Lower leg skin (tissue), 4 donors: ENCODE data around the gene FANK1. TPM values are rescaled to one million over a fixed set of nuclear protein-coding genes. Genes with fewer than 3 reads are reported as not detected.

Experiments
- DNase-seq, 2 donors: peaks; one replicate each; pipeline ENCODE4 v3.0.0-alpha.2; 2019; ENCODE audit warnings: low spot score in 2 of 2
- H3K4me3 ChIP-seq: fragments of 200-600 bp; sonication (generic); 2 replicates; pipeline ENCODE4 v1.5.1; 2017; ENCODE audit warnings: mild to moderate bottlenecking, low read depth; ENCODE audit not compliant: poor library complexity, severe bottlenecking
- POLR2A ChIP-seq, 2 donors: fragments of 450-650 bp; IDR thresholded peaks; one replicate each; pipeline ENCODE4 v1.6.1; 2016 to 2017; ENCODE audit warnings: antibody characterized with exemption in 2 of 2, mild to moderate bottlenecking in 1 of 2, moderate library complexity in 1 of 2
- WGBS, 2 donors: methylation state at CpG; one replicate each; pipeline ENCODE4 v1.1.5; 2018; 5-methylcytosine and 5-hydroxymethylcytosine counted together
- intact Hi-C: fragments of 100-400 bp; cut with DNase I; formaldehyde crosslinking; loops from one replicate; pipeline ENCODE4 v1.15.0; 2023; ENCODE audit warnings: low total_unique reads
- total RNA-seq, 4 donors: library from RNA; depleted of rRNA; stranded (reverse); fragments of >200 nt; gene quantifications; one replicate each; pipeline ENCODE4 v1.1.0, GENCODE V29; 2016
- TF ChIP-seq, protein P1 (sequence below), 3 donors: fragments of 450-650 bp; IDR thresholded peaks; one replicate each; pipeline ENCODE4 v1.5.1; 2016; ENCODE audit warnings: antibody characterized with exemption in 3 of 3, mild to moderate bottlenecking in 3 of 3, moderate library complexity in 2 of 3

Gene FANK1
- total RNA-seq, 4 donors from 2014 or later: 3.0 to 7.8 (median 4.3) TPM

DNA sequence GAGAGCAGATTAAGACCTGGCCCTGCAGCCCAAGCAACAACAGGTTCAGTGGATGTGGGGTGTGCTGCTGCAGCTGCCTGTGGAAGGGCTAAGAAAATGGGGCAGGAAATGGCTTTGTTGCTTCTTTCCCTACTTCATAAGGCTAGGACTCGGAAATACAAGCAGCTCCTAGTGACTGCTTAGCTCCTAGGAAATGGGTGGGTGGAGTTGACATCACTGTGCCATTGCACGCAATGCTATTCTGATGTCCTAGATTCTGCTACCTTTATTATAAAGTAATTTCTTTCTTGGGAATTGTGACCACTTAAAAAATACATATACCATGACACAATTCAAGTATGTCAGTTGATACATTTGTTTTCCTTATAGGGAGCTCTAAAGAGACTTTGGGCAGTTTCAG lies 155.8 kb downstream of the FANK1 start:
- WGBS, 2 donors: 88% methylated on average over 2 of the region's 2 CpGs
- no peak for TF ChIP-seq POLR2A (IDR thresholded peaks at IDR 0.05)
- TF ChIP-seq, protein P1, sequence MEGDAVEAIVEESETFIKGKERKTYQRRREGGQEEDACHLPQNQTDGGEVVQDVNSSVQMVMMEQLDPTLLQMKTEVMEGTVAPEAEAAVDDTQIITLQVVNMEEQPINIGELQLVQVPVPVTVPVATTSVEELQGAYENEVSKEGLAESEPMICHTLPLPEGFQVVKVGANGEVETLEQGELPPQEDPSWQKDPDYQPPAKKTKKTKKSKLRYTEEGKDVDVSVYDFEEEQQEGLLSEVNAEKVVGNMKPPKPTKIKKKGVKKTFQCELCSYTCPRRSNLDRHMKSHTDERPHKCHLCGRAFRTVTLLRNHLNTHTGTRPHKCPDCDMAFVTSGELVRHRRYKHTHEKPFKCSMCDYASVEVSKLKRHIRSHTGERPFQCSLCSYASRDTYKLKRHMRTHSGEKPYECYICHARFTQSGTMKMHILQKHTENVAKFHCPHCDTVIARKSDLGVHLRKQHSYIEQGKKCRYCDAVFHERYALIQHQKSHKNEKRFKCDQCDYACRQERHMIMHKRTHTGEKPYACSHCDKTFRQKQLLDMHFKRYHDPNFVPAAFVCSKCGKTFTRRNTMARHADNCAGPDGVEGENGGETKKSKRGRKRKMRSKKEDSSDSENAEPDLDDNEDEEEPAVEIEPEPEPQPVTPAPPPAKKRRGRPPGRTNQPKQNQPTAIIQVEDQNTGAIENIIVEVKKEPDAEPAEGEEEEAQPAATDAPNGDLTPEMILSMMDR (IDR thresholded peaks at IDR 0.05): no peak
- intact Hi-C loops: no loop called here
- no peak for DNase-seq
- no peak overlapping the region for H3K4me3 ChIP-seq

DNA sequence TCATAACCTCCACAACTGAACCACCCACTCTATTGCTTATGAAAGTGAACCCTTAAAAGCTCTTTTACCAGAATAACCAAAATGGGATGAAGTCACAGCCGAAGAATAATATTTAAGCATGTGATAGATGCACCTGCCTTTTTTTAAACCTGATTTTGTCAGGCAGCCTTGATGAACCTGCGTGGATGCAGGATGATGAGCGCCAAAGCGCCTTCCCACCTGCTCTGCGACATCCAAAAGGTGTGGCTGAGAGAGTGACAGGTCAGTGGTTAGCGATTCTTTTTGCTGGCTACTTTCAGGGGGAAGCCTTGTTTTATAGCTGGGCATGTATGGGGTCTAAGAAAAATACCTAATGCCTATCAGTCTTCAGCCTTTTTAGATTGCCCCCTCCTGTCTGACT lies 157.8 kb downstream of the FANK1 start:
- 94 to 98% methylated on average over 6 of the region's 6 CpGs for WGBS, 2 donors
- DNase-seq: no peak

DNA sequence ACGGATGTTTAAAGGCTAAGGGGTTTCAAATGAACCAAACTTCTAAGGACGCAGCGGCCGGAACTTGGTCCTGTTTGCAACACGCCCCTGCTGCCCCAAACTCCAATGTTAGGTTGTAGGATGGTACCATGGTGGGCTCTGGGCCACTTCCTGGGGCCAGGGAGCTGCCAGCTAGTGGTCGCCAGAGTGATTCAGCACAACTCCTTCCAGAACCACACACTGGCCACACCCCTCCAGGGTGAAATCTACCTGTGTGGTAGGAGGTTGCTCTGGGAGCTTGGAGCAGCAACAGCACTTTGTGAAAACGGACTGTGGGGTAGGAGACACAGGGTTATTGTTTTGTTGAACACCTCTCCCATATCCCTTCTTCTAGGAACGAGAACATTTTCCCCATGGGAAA lies 161.1 kb downstream of the FANK1 start:
- WGBS, 2 donors: 84 to 85% methylated on average over 8 of the region's 8 CpGs
- TF ChIP-seq, protein P1 (IDR thresholded peaks at IDR 0.05): no peak
- TF ChIP-seq POLR2A (IDR thresholded peaks at IDR 0.05): no peak
- no peak overlapping the region for H3K4me3 ChIP-seq
- no peak for DNase-seq
- intact Hi-C loops: no loop called here

More for the DNA sequence above, 157.8 kb downstream of the FANK1 start:
- no peak for TF ChIP-seq POLR2A (IDR thresholded peaks at IDR 0.05)
- TF ChIP-seq, protein P1 (IDR thresholded peaks at IDR 0.05): no peak
- intact Hi-C loops: no loop called here
- H3K4me3 ChIP-seq: no peak overlapping the region

DNA sequence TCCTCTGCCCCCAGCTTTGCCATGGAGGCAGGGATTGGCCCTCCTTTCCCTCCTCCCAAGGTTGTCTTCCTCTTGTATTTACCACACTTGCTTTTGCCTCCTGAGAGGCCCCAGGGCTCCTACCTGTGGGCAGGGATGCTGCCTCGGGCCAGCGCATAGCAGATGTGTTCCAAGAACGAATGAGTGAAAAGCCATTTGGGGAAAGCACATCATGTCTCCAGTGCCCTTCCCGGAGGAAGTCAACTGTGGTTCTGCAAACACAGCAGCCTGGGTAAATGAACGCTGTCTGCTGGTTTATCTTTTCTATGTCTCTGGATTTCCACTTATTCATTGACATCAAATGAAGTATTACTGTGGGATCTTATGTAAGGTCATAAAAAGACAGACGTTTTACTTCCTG lies 161.7 kb downstream of the FANK1 start:
- 50 to 72% methylated on average over 6 of the region's 6 CpGs for WGBS, 2 donors
- no peak for TF ChIP-seq POLR2A (IDR thresholded peaks at IDR 0.05)
- TF ChIP-seq, protein P1 (IDR thresholded peaks at IDR 0.05): no peak
- H3K4me3 ChIP-seq: no peak overlapping the region
- no peak for DNase-seq
- intact Hi-C loops: no loop called here

DNA sequence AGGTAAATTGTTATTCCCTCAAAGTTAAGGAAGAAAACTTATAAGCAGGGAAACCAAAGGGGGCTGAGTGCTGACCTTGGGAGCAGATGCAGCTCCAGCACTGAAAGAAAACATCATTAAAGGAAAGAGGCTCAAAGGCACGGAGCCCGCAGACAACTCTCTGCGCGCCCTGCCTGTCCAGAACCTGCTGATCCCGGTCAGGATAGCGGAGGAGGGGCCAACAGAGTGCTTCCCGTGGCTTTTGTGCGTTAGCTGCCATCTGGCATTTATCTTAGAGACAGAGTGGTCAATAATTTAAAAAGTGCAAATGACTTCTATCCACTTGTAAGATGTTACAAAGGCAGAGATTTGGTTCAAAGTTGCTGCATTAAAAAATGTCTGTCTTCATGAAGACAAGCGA lies 162.1 kb downstream of the FANK1 start:
- no peak for DNase-seq
- no peak overlapping the region for H3K4me3 ChIP-seq
- no peak for TF ChIP-seq POLR2A (IDR thresholded peaks at IDR 0.05)
- TF ChIP-seq, protein P1 (IDR thresholded peaks at IDR 0.05): no peak
- 54 to 58% methylated on average over 9 of the region's 9 CpGs for WGBS, 2 donors
- intact Hi-C loops: no loop called here

Other genes with a start within 250 kb of the FANK1 start
- gene TEX36, start 213.4 kb upstream of the FANK1 start, total RNA-seq: not detected
- gene EDRF1, start 176.9 kb upstream of the FANK1 start, total RNA-seq: 10 to 100 TPM; 12.8 to 20.8 (median 19.3) TPM
- gene MMP21, start 120.7 kb upstream of the FANK1 start, total RNA-seq: not detected
- gene UROS, start 73.3 kb upstream of the FANK1 start, total RNA-seq: 10 to 100 TPM; 24.0 to 29.2 (median 27.5) TPM
- gene BCCIP, start 73.0 kb upstream of the FANK1 start, total RNA-seq: 10 to 100 TPM; 21.5 to 31.7 (median 27.7) TPM
- gene DHX32, start 15.3 kb upstream of the FANK1 start, total RNA-seq: 10 to 100 TPM; 43.4 to 68.2 (median 55.5) TPM